Mesenchymal stem cell (in vitro differentiated cells and primary cell): Measurements from ENCODE around the gene ROR2.

ENCODE experiments used
- DNase-seq: peaks from one replicate; pipeline ENCODE4 v3.0.0-alpha.2; 2013
- H2AFZ ChIP-seq: one replicate; pipeline ENCODE4 v1.6.1; 2013; ENCODE audit warnings: low read depth, mild to moderate bottlenecking, control low read depth, inconsistent platforms, low read length, moderate library complexity
- H2AK5ac ChIP-seq: 2 replicates; pipeline ENCODE4 v1.6.1; 2013; ENCODE audit warnings: low read length, moderate library complexity, mild to moderate bottlenecking, inconsistent platforms; ENCODE audit not compliant: severe bottlenecking
- H2BK120ac ChIP-seq: one replicate; pipeline ENCODE4 v1.6.1; 2013; ENCODE audit warnings: low read depth, mild to moderate bottlenecking, inconsistent platforms, low read length, moderate library complexity
- H2BK12ac ChIP-seq, 2 experiments: one replicate each; pipeline ENCODE4 v1.6.1; 2013; ENCODE audit warnings: inconsistent platforms in 2 of 2, low read length in 2 of 2, mild to moderate bottlenecking in 2 of 2, moderate library complexity in 2 of 2, control low read depth in 1 of 2
- H2BK15ac ChIP-seq: one replicate; pipeline ENCODE4 v1.6.1; 2013; ENCODE audit warnings: mild to moderate bottlenecking, low read depth, inconsistent platforms; ENCODE audit not compliant: poor library complexity, severe bottlenecking
- H2BK5ac ChIP-seq: 2 replicates; pipeline ENCODE4 v1.6.1; 2013; ENCODE audit warnings: low read depth, mild to moderate bottlenecking, low read length, control low read depth, inconsistent platforms; ENCODE audit not compliant: poor library complexity, severe bottlenecking
- H3K14ac ChIP-seq, 2 experiments: one replicate each; pipeline ENCODE4 v1.6.1; 2013; ENCODE audit warnings: inconsistent platforms in 2 of 2, low read length in 2 of 2, control low read depth in 1 of 2, mild to moderate bottlenecking in 1 of 2, moderate library complexity in 1 of 2
- H3K18ac ChIP-seq, 2 experiments: one replicate each; pipeline ENCODE4 v1.6.1; 2013; ENCODE audit warnings: inconsistent platforms in 2 of 2, low read length in 2 of 2, control low read depth in 1 of 2, low read depth in 1 of 2, mild to moderate bottlenecking in 1 of 2
- H3K23ac ChIP-seq, 2 experiments: one replicate each; pipeline ENCODE4 v1.6.1; 2013; ENCODE audit warnings: inconsistent platforms in 2 of 2, low read length in 2 of 2, mild to moderate bottlenecking in 2 of 2, moderate library complexity in 2 of 2, control low read depth in 1 of 2
- H3K27ac ChIP-seq: 2 replicates; pipeline ENCODE4 v1.5.1; 2013; ENCODE audit warnings: mild to moderate bottlenecking, moderate library complexity, low read length, control low read depth, inconsistent platforms; ENCODE audit not compliant: poor library complexity, severe bottlenecking
- H3K27me3 ChIP-seq, 2 experiments: 2 replicates each; pipeline versions ENCODE4 v1.6.1 to v1.7.0; 2013; ENCODE audit warnings: low read length in 2 of 2, mild to moderate bottlenecking in 2 of 2, moderate library complexity in 2 of 2, control low read depth in 1 of 2, inconsistent platforms in 1 of 2; ENCODE audit not compliant: control insufficient read depth in 1 of 2, insufficient read depth in 1 of 2
- H3K36me3 ChIP-seq, 2 experiments: 2 replicates each; pipeline versions ENCODE4 v1.6.1 to v1.7.0; 2013; ENCODE audit warnings: low read length in 2 of 2, control low read depth in 1 of 2, inconsistent platforms in 1 of 2, low read depth in 1 of 2, mild to moderate bottlenecking in 1 of 2; ENCODE audit not compliant: insufficient read depth in 2 of 2, control insufficient read depth in 1 of 2
- H3K4ac ChIP-seq, 2 experiments: one replicate each; pipeline ENCODE4 v1.6.1; 2013; ENCODE audit warnings: inconsistent platforms in 2 of 2, low read length in 2 of 2, mild to moderate bottlenecking in 2 of 2, moderate library complexity in 2 of 2, control low read depth in 1 of 2, low read depth in 1 of 2
- H3K4me1 ChIP-seq: 2 replicates; pipeline ENCODE4 v1.6.1; 2013; ENCODE audit warnings: low read depth, low read length, control low read depth; ENCODE audit not compliant: control insufficient read depth, insufficient read depth
- H3K4me2 ChIP-seq: 2 replicates; pipeline ENCODE4 v1.6.1; 2013; ENCODE audit warnings: low read length, mild to moderate bottlenecking, inconsistent platforms; ENCODE audit not compliant: poor library complexity, severe bottlenecking
- H3K4me3 ChIP-seq, 2 experiments: 2 replicates each; pipeline versions ENCODE4 v1.5.1 to v1.7.0; 2013; ENCODE audit warnings: low read length in 2 of 2, mild to moderate bottlenecking in 2 of 2, control low read depth in 1 of 2, low read depth in 1 of 2; ENCODE audit not compliant: insufficient read depth in 1 of 2
- H3K79me1 ChIP-seq: replicated peaks from 2 replicates; pipeline ENCODE4 v1.6.1; 2013; ENCODE audit warnings: mild to moderate bottlenecking, control low read depth, low read length, inconsistent platforms; ENCODE audit not compliant: poor library complexity, severe bottlenecking
- H3K9ac ChIP-seq: 2 replicates; pipeline ENCODE4 v1.7.0; 2013; ENCODE audit warnings: mild to moderate bottlenecking, low read length, moderate library complexity
- H3K9me3 ChIP-seq: 2 replicates; pipeline ENCODE4 v1.7.0; 2013; ENCODE audit warnings: mild to moderate bottlenecking, low read length; ENCODE audit not compliant: control insufficient read depth
- H4K8ac ChIP-seq: one replicate; pipeline ENCODE4 v1.6.1; 2013; ENCODE audit warnings: inconsistent platforms, mild to moderate bottlenecking, low read length, moderate library complexity
- H4K91ac ChIP-seq: one replicate; pipeline ENCODE4 v1.6.1; 2013; ENCODE audit warnings: mild to moderate bottlenecking, low read length, inconsistent platforms
- WGBS: methylation state at CpG from one replicate; pipeline ENCODE4 v1.1.7; 2013; ENCODE audit warnings: mixed read lengths; 5-methylcytosine and 5-hydroxymethylcytosine counted together

Gene ROR2

DNA sequence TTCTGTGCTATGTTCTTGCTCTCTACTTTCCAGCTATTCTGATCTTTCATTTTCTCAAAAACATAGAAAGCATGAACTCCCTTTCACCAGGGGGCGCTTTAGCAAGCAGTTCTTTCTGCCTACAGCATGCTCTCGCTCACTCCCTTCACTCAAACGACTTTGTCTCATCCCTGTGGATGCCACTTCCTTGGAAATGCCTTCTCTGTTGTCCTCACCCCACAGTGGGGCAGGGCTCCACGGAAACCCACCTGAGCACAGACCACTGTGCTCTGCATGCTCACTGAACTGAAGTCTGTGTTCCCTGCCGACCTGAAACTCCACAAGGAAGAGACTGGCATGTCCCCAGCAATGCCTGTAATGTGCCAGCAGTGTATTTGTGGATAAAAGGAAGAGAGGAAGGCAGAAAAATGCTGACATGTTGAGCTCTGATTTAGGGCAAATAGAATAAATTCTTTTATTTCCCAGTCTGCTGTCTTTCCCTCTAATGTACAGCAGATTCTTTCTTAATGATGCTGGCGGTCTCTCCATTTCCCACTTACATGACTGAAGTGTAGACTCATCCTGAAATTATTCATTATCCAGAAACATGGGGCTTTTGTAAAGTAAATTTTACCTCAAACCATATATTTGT lies 4.9 kb upstream of the ROR2 start:
- peak overlapping the region in 1 of 2 experiments; percentile 53 for H3K4me3 ChIP-seq
- H3K27me3 ChIP-seq = no peaks in the 10 kb centered on the region
- H3K4ac ChIP-seq = no peak overlapping the region
- peak overlapping the region; percentile 47 for H4K8ac ChIP-seq
- no peak overlapping the region for H3K23ac ChIP-seq
- H3K18ac ChIP-seq = peak overlapping the region; percentile 56 to 70
- peak; percentile 69 for DNase-seq
- no peak overlapping the region for H3K14ac ChIP-seq
- H3K4me2 ChIP-seq = peak overlapping the region; percentile 24
- peak overlapping the region; percentile 95 for H3K27ac ChIP-seq
- 16% methylated on average over 6 of the region's 6 CpGs for WGBS
- no peak overlapping the region for H2BK15ac ChIP-seq
- no peak overlapping the region for H2AFZ ChIP-seq
- H3K36me3 ChIP-seq = no peaks in the 10 kb centered on the region
- no peak overlapping the region for H2BK120ac ChIP-seq
- peak overlapping the region in 1 of 2 experiments; percentile 44 for H2BK12ac ChIP-seq
- peak overlapping the region; percentile 57 for H2BK5ac ChIP-seq
- no peak overlapping the region for H4K91ac ChIP-seq
- no peak overlapping the region for H2AK5ac ChIP-seq
- H3K4me1 ChIP-seq = peaks cover 13% of the 10 kb centered on the region
- H3K79me1 ChIP-seq = peaks cover 2% of the 10 kb centered on the region
- H3K9me3 ChIP-seq = peaks cover 7% of the 10 kb centered on the region
- peak overlapping the region; percentile 40 for H3K9ac ChIP-seq

- H4K8ac ChIP-seq = no peak overlapping the region
- no peak overlapping the region for H2BK5ac ChIP-seq
- no peak overlapping the region for H3K4ac ChIP-seq
- no peak overlapping the region for H3K27ac ChIP-seq
- H2BK12ac ChIP-seq = no peak overlapping the region
- peak overlapping the region; percentile 40 for H2AK5ac ChIP-seq
- no peak overlapping the region for H3K4me2 ChIP-seq
- peaks cover 4% of the 10 kb centered on the region for H3K79me1 ChIP-seq
- no peak overlapping the region for H3K14ac ChIP-seq
- no peak overlapping the region for H3K9ac ChIP-seq
- H3K36me3 ChIP-seq = no peaks in the 10 kb centered on the region
- WGBS = 84% methylated on average over 6 of the region's 6 CpGs
- DNase-seq = no peak
- no peak overlapping the region for H3K4me3 ChIP-seq
- H3K23ac ChIP-seq = no peak overlapping the region
- H4K91ac ChIP-seq = no peak overlapping the region
- peaks cover 7% of the 10 kb centered on the region for H3K9me3 ChIP-seq
- H2AFZ ChIP-seq = no peak overlapping the region
- H3K27me3 ChIP-seq = peaks cover 0 to under 1% of the 10 kb centered on the region in 2 experiments
- peaks cover 17% of the 10 kb centered on the region for H3K4me1 ChIP-seq
- no peak overlapping the region for H2BK120ac ChIP-seq
- H2BK15ac ChIP-seq = no peak overlapping the region
- no peak overlapping the region for H3K18ac ChIP-seq
Measured at GRCh38 chr9:91953718-91954117, 3.7 kb upstream of the ROR2 start.

DNA sequence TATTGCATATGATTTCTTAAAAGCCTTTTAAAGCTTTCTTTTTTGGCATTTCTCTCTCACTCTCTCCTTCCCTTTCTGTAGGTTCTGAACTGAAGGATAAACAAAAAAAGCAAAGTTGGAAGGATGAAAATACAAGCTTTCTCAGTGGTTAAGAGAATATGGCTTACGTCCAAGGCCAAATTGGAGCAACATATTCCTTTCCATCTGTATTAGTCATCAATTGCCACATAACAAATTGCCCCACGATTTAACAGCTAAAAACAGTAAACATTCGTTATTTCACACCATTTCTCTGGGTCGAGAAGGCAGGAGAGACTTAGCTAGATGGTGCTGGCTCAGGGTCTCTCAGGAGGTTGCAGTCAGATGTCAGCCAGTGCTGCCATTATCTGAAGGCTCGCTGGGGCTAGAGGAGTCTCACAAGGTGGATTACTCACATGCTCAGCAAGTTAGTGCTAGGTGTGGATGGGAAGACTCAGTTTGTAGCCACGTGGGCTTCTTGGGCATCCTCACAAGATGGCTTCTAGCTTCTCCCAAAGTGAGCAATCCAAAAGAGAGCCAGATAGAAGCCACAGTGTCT lies 2.0 kb upstream of the ROR2 start:
- Histone ChIP-seq H3K4me3 (no peak overlapping the region), H3K4ac (no peak overlapping the region), H4K8ac (no peak overlapping the region), H2BK15ac (no peak overlapping the region), H3K9ac (no peak overlapping the region), H3K4me1 (peaks cover 20% of the 10 kb centered on the region), H3K14ac (no peak overlapping the region), H2BK120ac (no peak overlapping the region), H4K91ac (no peak overlapping the region), H3K27me3 (peaks cover 0 to 10% of the 10 kb centered on the region in 2 experiments), H3K79me1 (peaks cover 10% of the 10 kb centered on the region), H3K4me2 (no peak overlapping the region), H2BK12ac (no peak overlapping the region), H3K27ac (no peak overlapping the region), H3K9me3 (peaks cover 7% of the 10 kb centered on the region), H3K36me3 (no peaks in the 10 kb centered on the region), H2BK5ac (no peak overlapping the region), H3K18ac (no peak overlapping the region), H2AFZ (no peak overlapping the region), H2AK5ac (peak overlapping the region; percentile 27), H3K23ac (no peak overlapping the region)
- WGBS = 81% methylated on average over 6 of the region's 6 CpGs
- DNase-seq = peak; percentile 75

DNA sequence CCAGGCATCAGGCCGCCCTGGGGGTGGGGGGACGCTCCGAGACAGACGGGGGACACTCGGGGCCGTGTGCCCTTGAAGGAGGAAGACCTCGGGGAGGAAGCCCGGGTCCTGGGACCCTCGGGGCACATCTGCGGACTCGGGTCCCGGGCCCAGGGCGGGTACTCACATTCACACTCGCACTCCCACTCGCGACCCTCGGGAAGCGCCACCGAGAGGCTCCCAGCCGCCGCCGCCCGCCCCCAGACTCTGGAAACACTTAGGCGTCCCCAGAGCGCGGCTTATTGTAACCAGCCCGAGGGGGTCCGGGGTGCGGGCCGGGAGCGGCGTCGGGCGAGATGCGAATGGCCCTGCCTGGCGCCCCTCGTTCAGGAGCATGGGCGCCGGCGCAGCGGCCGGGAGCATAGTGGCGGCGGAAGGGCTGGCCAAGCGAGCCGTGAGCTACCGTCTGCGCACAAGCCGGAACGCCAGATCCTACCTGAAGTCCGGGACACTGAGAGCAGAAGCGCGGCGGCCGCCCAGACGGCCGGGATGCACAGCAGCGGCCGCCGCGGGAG lies 559 bp downstream of the ROR2 start:
- H2BK12ac ChIP-seq = peak overlapping the region in 1 of 2 experiments; percentile 10
- H3K14ac ChIP-seq = peak overlapping the region in 1 of 2 experiments; percentile 57

More for the DNA sequence above, 559 bp downstream of the ROR2 start:
- H3K4me3 ChIP-seq = peak overlapping the region; percentile 79 to 84
- peak overlapping the region; percentile 73 for H3K4me2 ChIP-seq
- H3K9me3 ChIP-seq = peaks cover 7% of the 10 kb centered on the region
- no peak overlapping the region for H2AK5ac ChIP-seq
- H2BK5ac ChIP-seq = no peak overlapping the region
- whole genome bisulfite sequencing = 1% methylated on average over 49 of the region's 61 CpGs
- peaks cover 13% of the 10 kb centered on the region for H3K4me1 ChIP-seq
- H3K36me3 ChIP-seq = no peaks in the 10 kb centered on the region
- peak overlapping the region; percentile 11 to 79 for H3K18ac ChIP-seq
- no peak overlapping the region for H3K23ac ChIP-seq
- H2BK120ac ChIP-seq = no peak overlapping the region
- H2AFZ ChIP-seq = peak overlapping the region; percentile 97
- peak overlapping the region; percentile 41 for H4K91ac ChIP-seq
- H3K9ac ChIP-seq = peak overlapping the region; percentile 82
- H3K4ac ChIP-seq = peak overlapping the region; percentile 29 to 72
- no peak overlapping the region for H3K27ac ChIP-seq
- H3K27me3 ChIP-seq = peaks cover 0 to 14% of the 10 kb centered on the region in 2 experiments
- peak overlapping the region; percentile 93 for H2BK15ac ChIP-seq
- H4K8ac ChIP-seq = peak overlapping the region; percentile 57
- peaks cover 19% of the 10 kb centered on the region for H3K79me1 ChIP-seq
- DNase-seq = peak; percentile 32
